Ishikawa (cell line): Measurements from ENCODE around the gene LCP1.

Experiments
- CREB1 ChIP-seq: IDR thresholded peaks from 2 replicates; pipeline ENCODE4 v1.6.1; 2012; ENCODE audit warnings: low read depth
- EGR1 ChIP-seq: IDR thresholded peaks from 2 replicates; pipeline ENCODE4 v1.6.1; 2012
- EP300 ChIP-seq: IDR thresholded peaks from 2 replicates; pipeline ENCODE4 v1.6.1; 2012; ENCODE audit warnings: borderline replicate concordance
- FOXM1 ChIP-seq: IDR thresholded peaks from 2 replicates; pipeline ENCODE4 v1.6.1; 2012; ENCODE audit warnings: low read depth, borderline replicate concordance
- NFIC ChIP-seq: IDR thresholded peaks from 2 replicates; pipeline ENCODE4 v1.6.1; 2012
- RAD21 ChIP-seq: IDR thresholded peaks from 2 replicates; pipeline ENCODE4 v1.6.1; 2012; ENCODE audit warnings: low read depth
- TAF1 ChIP-seq: IDR thresholded peaks from 2 replicates; pipeline ENCODE4 v1.6.1; 2012; ENCODE audit warnings: low read depth, mild to moderate bottlenecking
- TCF12 ChIP-seq: IDR thresholded peaks from 2 replicates; pipeline ENCODE4 v1.6.1; 2012; ENCODE audit warnings: low read depth
- TEAD4 ChIP-seq: IDR thresholded peaks from 2 replicates; pipeline ENCODE4 v1.6.1; 2012
- YY1 ChIP-seq: IDR thresholded peaks from 2 replicates; pipeline ENCODE4 v1.6.1; 2012; ENCODE audit warnings: low read depth
- ZBTB7A ChIP-seq: IDR thresholded peaks from 2 replicates; pipeline ENCODE4 v1.6.1; 2012; ENCODE audit warnings: low read depth
- TF ChIP-seq, protein P1 (sequence below): IDR thresholded peaks from 2 replicates; pipeline ENCODE4 v1.6.1; 2012
- TF ChIP-seq, protein P2 (sequence below): IDR thresholded peaks from 2 replicates; pipeline ENCODE4 v1.6.1; 2012; ENCODE audit warnings: low read depth, mild to moderate bottlenecking
- TF ChIP-seq, protein P3 (sequence below): IDR thresholded peaks from 2 replicates; pipeline ENCODE4 v1.6.1; 2012

DNA sequence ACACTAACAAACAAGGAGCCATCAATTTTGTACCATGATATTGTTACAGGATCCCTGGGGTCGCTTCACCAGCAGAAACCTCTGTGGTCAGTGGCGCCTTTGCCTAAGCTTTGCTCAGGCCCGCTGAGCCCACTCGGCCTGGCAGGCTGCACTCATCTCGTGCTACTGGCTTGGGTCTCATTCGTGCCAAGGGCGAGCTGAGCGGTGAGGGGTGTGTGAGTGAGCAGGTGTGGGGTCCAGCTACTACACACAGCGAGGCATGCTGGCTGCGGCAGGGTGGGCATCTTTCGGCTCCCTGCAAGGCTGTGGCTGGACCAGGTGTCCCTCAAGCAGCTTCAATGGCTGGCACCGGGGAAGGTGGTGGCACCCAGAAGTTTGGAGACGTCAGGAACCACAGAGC lies 96.2 kb downstream of the LCP1 start:
- TF ChIP-seq, protein P1, sequence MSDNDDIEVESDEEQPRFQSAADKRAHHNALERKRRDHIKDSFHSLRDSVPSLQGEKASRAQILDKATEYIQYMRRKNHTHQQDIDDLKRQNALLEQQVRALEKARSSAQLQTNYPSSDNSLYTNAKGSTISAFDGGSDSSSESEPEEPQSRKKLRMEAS = no peak
- no peak for TF ChIP-seq FOXM1
- TF ChIP-seq, protein P2, sequence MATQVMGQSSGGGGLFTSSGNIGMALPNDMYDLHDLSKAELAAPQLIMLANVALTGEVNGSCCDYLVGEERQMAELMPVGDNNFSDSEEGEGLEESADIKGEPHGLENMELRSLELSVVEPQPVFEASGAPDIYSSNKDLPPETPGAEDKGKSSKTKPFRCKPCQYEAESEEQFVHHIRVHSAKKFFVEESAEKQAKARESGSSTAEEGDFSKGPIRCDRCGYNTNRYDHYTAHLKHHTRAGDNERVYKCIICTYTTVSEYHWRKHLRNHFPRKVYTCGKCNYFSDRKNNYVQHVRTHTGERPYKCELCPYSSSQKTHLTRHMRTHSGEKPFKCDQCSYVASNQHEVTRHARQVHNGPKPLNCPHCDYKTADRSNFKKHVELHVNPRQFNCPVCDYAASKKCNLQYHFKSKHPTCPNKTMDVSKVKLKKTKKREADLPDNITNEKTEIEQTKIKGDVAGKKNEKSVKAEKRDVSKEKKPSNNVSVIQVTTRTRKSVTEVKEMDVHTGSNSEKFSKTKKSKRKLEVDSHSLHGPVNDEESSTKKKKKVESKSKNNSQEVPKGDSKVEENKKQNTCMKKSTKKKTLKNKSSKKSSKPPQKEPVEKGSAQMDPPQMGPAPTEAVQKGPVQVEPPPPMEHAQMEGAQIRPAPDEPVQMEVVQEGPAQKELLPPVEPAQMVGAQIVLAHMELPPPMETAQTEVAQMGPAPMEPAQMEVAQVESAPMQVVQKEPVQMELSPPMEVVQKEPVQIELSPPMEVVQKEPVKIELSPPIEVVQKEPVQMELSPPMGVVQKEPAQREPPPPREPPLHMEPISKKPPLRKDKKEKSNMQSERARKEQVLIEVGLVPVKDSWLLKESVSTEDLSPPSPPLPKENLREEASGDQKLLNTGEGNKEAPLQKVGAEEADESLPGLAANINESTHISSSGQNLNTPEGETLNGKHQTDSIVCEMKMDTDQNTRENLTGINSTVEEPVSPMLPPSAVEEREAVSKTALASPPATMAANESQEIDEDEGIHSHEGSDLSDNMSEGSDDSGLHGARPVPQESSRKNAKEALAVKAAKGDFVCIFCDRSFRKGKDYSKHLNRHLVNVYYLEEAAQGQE = no peak
- TF ChIP-seq, protein P3, sequence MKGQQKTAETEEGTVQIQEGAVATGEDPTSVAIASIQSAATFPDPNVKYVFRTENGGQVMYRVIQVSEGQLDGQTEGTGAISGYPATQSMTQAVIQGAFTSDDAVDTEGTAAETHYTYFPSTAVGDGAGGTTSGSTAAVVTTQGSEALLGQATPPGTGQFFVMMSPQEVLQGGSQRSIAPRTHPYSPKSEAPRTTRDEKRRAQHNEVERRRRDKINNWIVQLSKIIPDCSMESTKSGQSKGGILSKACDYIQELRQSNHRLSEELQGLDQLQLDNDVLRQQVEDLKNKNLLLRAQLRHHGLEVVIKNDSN = no peak
- no peak for TF ChIP-seq YY1
- no peak for TF ChIP-seq NFIC
- TF ChIP-seq EGR1 = no peak
- no peak for TF ChIP-seq RAD21
- no peak for TF ChIP-seq ZBTB7A
- TF ChIP-seq EP300 = no peak
- no peak for TF ChIP-seq TAF1
- TF ChIP-seq TEAD4 = no peak
- TF ChIP-seq CREB1 = no peak
- TF ChIP-seq TCF12 = no peak
